GM19468 (cell line): ENCODE results near the gene INAFM2.

Experiments
- ATAC-seq: cut with Tn5 transposase; IDR thresholded peaks from one replicate; pipeline ENCODE4 v1.9.1; 2021; ENCODE audit warnings: mild to moderate bottlenecking, moderate library complexity, moderate number of reproducible peaks; ENCODE audit not compliant: unreplicated experiment; ENCODE audit errors: extremely low read depth

INAFM2 gene

DNA sequence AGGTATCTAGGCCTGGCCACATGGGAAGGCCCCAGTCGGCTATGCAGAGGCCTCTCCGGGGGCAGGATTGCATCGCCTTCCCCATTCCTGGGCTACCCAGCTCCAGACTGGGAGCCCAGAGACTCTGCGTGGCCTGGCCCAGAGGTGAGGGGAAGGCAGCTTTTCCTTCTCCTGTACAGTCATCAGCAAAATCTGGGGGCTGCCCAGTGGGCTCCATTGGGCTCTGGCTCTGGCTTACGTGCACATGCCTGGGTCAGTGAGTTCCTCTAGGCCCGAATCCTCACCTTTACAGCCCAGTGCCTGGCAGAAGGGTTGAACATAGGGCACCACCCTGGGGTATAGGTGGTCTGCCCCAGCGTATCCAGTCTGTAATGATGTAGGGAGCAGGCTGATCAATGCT lies 36.7 kb upstream of the INAFM2 start:
- no peak for ATAC-seq

- no peak for ATAC-seq
These were observed 36.0 kb upstream of the INAFM2 start for GRCh38 chr15:40287505-40287904.

DNA sequence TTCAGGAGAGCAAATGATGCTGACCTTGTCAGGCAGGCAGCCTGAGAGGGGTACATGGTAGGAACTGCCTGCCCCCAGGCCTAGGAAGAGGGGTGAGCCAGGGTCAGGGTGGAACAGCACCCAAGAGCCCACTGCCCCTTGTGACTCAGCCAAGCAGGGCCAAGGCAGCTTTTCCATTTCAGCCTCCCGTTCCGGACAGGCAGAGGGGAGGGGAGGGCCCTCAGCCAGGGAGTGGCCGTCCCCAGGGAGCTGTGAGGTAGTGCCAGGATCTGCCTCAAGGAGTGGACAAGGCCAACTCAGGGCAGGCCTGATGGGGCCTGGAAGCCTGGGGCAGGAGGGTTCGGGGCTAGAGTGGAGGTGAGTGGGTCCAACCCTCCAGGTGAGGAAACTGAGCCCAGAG lies 35.5 kb upstream of the INAFM2 start:
- no peak for ATAC-seq

DNA sequence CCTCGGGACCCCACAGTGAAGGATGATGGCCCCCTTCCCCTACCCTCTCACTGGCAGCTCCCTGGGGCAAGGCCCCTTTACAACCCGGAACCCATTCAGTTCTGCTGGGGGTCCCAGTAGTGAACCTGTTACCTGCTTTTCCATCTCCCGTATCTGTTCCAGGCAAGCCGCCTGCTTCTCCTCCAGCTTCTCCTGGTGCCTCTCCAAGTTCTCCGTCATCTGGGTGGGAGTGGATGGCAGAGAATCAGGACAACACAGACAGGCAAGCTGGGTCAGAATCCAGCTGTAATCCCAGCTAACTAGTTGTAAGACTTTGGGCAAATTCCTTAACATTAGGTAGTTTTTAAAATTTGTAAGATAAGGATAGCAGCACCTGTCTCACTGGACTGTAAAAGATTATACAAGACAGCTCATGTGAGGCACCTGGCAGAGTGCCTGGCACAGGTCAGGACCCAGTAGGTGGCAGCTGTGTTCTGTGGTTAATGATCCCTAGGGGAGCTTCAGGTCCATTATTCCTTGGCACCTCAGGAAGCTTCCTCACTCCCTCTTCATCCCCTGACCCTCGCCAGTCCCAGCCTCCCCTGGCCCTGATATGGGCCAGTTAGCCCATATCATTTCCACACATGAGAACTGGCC lies 34.2 kb upstream of the INAFM2 start:
- ATAC-seq, result no peak

GRCh38 chr15:40290545-40290917 lies 33.0 kb upstream of the INAFM2 start:
- no peak for ATAC-seq

DNA sequence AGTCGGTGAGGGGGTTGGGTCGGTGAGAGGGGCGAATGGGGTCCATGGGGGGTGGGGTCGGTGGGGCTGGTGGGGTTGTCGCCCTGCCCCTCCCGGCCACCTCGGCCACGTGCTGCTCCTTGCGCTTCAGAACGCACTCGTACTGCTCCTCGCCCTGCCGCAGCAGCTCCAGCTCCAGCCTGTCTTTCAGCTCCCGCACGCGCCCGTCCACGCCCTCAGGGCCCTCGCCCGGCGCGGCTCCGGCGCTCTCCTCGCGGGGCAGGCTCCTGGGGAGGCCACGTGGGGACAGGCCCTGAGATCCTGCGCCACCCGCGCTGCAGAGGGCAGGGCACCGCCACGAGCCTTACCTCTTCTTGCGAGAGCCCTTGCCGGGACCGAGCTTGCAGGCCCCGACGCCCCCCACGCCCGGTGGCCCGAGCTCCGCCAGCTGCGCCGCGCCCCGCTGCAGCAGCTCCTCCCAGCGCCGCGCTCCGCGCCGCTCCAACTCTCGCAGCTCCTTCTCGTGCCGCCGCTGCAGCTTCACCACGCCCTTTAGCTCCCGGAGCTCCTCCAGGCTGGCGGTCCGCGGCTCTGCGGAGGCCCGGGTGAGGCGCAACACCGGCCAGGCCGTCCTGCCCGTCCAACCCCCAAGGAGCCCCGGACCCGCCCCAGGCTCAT lies 32.4 kb upstream of the INAFM2 start:
- ATAC-seq, result no peak

GRCh38 chr15:40292246-40292645 lies 31.2 kb upstream of the INAFM2 start:
- no peak for ATAC-seq

DNA sequence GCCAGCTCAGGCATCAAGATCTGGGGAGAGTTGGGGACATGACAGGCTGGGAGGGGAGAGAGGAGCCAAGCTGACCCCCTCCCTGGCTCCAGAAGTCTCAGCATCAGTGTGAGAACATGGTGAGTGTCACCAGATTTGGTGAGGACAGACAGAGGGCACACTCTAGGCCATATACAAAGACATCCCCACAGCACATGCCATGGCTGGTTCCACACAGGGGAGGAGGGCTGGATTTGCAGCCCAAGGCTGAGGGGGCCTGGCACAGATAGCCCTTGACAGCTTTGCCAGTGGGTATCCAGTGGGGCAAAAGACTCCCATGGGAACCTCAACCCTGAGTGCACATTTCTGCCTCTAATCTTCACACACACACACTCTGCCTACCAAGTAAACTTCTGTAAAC lies 30.5 kb upstream of the INAFM2 start:
- ATAC-seq, result no peak

DNA sequence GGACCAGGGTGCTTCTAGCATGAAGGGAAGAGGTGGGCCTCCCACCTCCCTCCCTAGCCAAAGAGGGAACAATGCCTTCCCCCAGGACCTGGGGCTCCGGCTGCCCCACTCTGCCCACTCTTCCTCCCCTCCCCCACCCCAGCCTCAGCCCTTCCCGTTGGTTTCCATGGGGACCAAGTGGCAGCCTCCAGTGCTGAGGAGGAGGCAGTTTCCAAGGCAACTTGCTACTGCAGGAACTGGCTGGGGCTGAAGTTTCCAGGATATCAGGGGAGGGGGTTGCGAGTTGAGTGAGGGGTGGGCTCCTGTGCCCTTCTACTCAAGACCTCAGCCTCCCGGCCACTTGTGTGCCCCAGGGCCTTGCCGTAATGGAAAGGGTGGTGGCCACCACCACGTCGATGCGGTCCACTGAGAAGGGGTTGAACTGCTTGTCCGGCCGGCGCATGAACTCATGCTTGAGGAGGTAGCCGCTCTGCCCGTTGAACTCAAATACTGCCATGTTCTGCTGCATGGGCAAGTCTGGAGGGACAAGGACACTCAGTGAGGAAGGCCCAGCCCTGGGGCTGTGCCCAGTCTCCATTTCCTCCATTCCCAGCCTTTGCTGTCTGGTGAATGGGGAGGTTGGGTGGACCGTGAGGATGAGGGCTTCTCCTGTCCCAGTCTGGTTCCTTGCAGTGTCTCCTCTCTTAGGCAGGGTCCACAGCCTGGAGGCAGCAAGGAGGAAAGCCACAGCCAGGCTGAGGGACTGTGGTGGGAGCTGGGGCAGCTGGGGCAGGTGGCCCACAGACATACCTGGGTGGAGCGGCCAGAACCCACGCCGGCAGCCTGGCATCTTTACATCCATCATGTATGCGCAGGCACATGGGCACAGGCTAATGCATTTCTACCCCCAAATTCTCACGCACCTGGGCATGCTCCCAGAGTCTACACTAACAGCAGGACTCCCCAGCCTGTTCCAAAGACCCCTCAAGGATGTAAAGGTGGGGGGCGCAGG lies 29.3 kb upstream of the INAFM2 start:
- ATAC-seq, result no peak

- no peak for ATAC-seq
These were observed 28.2 kb upstream of the INAFM2 start for GRCh38 chr15:40295297-40295696.

- no peak for ATAC-seq
These were observed 27.5 kb upstream of the INAFM2 start for GRCh38 chr15:40295877-40296560.

GRCh38 chr15:40296561-40297230 lies 26.8 kb upstream of the INAFM2 start:
- ATAC-seq, result no peak

GRCh38 chr15:40297356-40297755 lies 26.1 kb upstream of the INAFM2 start:
- ATAC-seq, result no peak

- ATAC-seq, result no peak
These were observed 25.1 kb upstream of the INAFM2 start for GRCh38 chr15:40298216-40298935.

DNA sequence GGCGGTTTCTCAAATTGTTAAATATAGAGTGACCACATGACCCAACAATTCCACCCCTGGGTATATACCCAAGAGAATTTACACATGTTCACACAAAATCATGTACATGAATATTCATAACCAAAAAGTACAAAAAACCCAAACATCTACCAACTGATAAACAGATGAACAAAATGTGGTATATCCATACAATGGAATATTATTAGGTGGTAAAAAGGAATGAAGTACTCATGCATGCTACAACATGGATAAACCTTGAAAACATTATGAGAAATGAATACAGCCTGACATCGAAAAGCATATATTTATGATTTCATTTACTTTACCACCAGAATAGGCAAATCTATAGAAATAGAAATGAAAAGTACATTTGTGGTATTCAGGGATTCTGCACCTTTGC lies 23.1 kb upstream of the INAFM2 start:
- ATAC-seq, result no peak

- no peak for ATAC-seq
These were observed 22.7 kb upstream of the INAFM2 start for GRCh38 chr15:40300771-40301170.

DNA sequence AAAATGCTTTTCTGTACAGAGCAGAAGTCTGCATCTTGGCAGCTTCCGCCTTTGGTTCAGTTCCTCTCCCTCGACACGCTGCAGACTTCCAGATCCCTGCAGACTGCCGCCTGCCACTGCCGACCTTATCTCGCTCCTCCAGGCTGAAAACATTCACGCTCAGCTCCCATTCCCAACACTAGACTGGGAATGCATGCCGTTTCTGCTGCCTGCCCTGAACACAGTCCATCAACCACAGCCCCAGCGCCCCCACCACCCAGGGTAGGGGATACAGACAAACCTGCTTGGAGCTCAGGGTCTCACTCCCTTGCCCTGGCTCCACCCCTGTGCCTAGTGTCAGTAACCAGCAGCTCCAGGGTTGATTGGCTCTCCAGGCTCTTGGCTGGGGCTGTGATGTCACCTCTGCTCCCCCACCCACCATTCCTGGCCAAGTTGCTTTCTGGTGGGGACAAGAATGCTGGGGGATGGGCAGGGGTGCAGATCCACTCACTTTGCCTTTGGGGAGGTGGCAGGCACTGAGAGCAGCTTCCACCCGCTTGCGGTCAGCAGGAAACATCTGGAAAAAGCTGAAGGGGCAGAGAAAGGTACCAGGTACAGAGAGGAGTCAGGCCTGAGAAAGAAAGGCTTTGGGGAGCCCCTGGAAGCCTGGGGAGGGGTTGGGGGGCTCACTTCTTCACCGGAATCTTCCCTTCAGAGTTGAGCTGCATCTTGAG lies 21.9 kb upstream of the INAFM2 start:
- no peak for ATAC-seq

GRCh38 chr15:40302288-40302886 lies 21.1 kb upstream of the INAFM2 start:
- no peak for ATAC-seq
